PC-9 (cell line): ENCODE data around the gene ECD. TPM values are rescaled to one million over a fixed set of nuclear protein-coding genes. Genes with fewer than 3 reads are reported as not detected.

Experiments
- BruUV-seq: library from RNA; stranded (reverse); fragments of 400-500 nt; replicated peaks from 2 replicates; lab custom pipeline; 2021; lab: Mats Ljungman, UMichigan
- CTCF ChIA-PET: fragments of 300-600 bp; sonication (Branson Sonifier 250); formaldehyde crosslinking; loops from one replicate; lab custom pipeline; 2022; ENCODE audit warnings: antibody characterized with exemption; lab: Charles Lee
- POLR2A ChIA-PET: fragments of 300-600 bp; sonication (Branson Sonifier 250); formaldehyde crosslinking; loops from one replicate; lab custom pipeline; 2022; ENCODE audit warnings: antibody characterized with exemption; ENCODE audit not compliant: unreplicated experiment; lab: Charles Lee
- DNase-seq, 2 experiments: peaks; one replicate each; pipeline versions ENCODE4 v3.0.0 to v3.0.0-alpha.2; 2015 to 2022; ENCODE audit warnings: mixed read lengths in 1 of 2
- H2AFZ ChIP-seq: fragments of 200-600 bp; sonication (generic); 2 replicates; pipeline ENCODE4 v1.8.1; 2017; ENCODE audit warnings: antibody characterized with exemption
- H3F3A ChIP-seq: fragments of 200-600 bp; sonication (generic); 2 replicates; pipeline ENCODE4 v1.8.1; 2017; ENCODE audit warnings: antibody characterized with exemption, mild to moderate bottlenecking, low read depth; ENCODE audit not compliant: insufficient read depth
- H3K27ac ChIP-seq: fragments of 200-600 bp; sonication (generic); 2 replicates; pipeline ENCODE4 v1.6.1; 2016; ENCODE audit warnings: mixed run types
- H3K27me3 ChIP-seq: fragments of 200-600 bp; sonication (generic); 2 replicates; pipeline ENCODE4 v1.6.1; 2016; ENCODE audit warnings: low read depth, mixed run types; ENCODE audit not compliant: insufficient read depth
- H3K36me3 ChIP-seq: fragments of 200-600 bp; sonication (generic); 2 replicates; pipeline ENCODE4 v1.6.1; 2016; ENCODE audit warnings: low read depth, mixed run types
- H3K4me1 ChIP-seq: fragments of 200-600 bp; sonication (generic); replicated peaks from 2 replicates; pipeline ENCODE4 v1.6.1; 2016; ENCODE audit warnings: mixed run types; ENCODE audit not compliant: insufficient read depth
- H3K4me2 ChIP-seq: fragments of 200-600 bp; sonication (generic); 2 replicates; pipeline ENCODE4 v1.6.1; 2017; ENCODE audit warnings: mixed run types
- H3K4me3 ChIP-seq: fragments of 200-600 bp; sonication (generic); 2 replicates; pipeline ENCODE4 v1.6.1; 2016; ENCODE audit warnings: mixed run types
- H3K79me2 ChIP-seq: fragments of 200-600 bp; sonication (generic); 2 replicates; pipeline ENCODE4 v1.6.1; 2017; ENCODE audit warnings: low read depth, mixed run types
- H3K9me2 ChIP-seq: fragments of 200-600 bp; sonication (generic); 2 replicates; pipeline ENCODE4 v1.8.1; 2017; ENCODE audit warnings: mild to moderate bottlenecking; ENCODE audit not compliant: insufficient read depth
- H3K9me3 ChIP-seq: fragments of 200-600 bp; sonication (generic); 2 replicates; pipeline ENCODE4 v1.8.1; 2016; ENCODE audit warnings: low read depth; ENCODE audit not compliant: insufficient read depth
- H4K20me1 ChIP-seq: fragments of 200-600 bp; sonication (generic); 2 replicates; pipeline ENCODE4 v1.8.1; 2017; ENCODE audit not compliant: insufficient read depth
- EZH2 ChIP-seq: fragments of 200-600 bp; sonication (generic); IDR thresholded peaks from 2 replicates; pipeline ENCODE4 v1.8.0; 2017; ENCODE audit warnings: antibody characterized with exemption, low read depth
- intact Hi-C: fragments of 100-400 bp; cut with micrococcal nuclease; formaldehyde crosslinking; loops from one replicate; pipeline ENCODE4 v1.10.0; 2022; ENCODE audit not compliant: unreplicated experiment
- total RNA-seq: library from RNA; stranded (reverse); gene quantifications from 2 replicates; pipeline ENCODE4 v1.2.3, GENCODE V29; 2021
- TF ChIP-seq, protein P1 (sequence below): fragments of 200-600 bp; sonication (generic); conservative IDR thresholded peaks from 2 replicates; pipeline ENCODE4 v1.6.1; 2017; ENCODE audit warnings: mixed run types, antibody characterized with exemption, mild to moderate bottlenecking, moderate library complexity

ECD gene
- total RNA-seq, 1 experiment from 2014 or later = 33.2 TPM

DNA sequence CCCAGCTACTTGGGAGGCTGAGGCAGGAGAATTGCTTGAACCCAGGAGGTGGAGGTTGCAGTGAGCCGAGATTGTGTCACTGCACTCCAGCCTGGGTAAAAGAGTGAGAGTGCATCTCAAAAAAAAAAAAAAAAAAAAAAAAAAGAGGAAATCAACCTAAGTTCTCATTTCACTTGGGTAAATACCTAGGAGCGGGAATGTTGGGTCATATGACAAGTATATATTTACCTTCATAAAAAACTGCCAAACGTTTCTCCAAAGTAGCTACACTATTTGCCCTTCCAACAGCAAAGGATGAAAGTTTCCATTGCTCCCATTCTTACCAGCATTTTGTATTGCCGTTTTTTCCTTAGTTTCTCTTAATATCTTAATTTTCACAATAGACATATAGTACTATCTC lies 81.0 kb downstream of the ECD start:
- H3K79me2 ChIP-seq = peaks cover 61% of the 10 kb centered on the region
- CTCF ChIA-PET = no interaction called here
- no TSS peak for BruUV-seq

DNA sequence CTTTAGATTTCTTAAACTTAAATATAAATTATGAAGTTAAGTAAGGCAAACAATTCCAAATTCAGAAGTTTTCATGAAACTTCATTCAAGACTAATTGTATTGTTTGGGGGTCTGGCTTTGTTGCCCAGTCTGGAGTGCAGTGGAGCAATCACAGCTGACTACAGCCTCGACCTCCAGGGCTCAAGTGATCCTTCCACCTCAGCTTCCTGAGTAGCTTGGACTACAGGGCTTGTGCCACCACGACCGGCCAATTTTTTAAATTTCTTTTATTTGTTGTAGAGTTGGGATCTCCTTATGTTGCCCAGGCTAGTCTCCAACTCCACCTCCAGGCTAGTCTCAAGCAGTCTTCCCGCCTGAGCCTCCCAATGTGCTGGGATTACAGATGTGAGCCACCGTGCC lies 83.6 kb downstream of the ECD start:
- Histone ChIP-seq H3K27ac (no peak overlapping the region), H3K79me2 (peaks cover 42% of the 10 kb centered on the region), H3K9me2 (peaks cover 4% of the 10 kb centered on the region; the same call in 1 of the 2 replicates), H3F3A (peaks cover 6% of the 10 kb centered on the region; the same call in 1 of the 2 replicates), H2AFZ (no peak overlapping the region), H4K20me1 (no peaks in the 10 kb centered on the region), H3K36me3 (no peaks in the 10 kb centered on the region), H3K4me3 (no peak overlapping the region), H3K27me3 (no peaks in the 10 kb centered on the region), H3K4me2 (no peak overlapping the region), H3K4me1 (no peaks in the 10 kb centered on the region), H3K9me3 (no peaks in the 10 kb centered on the region)
- POLR2A ChIA-PET = interaction anchor here (0.6 kb wide), 1 partner anchor 147 kb away, joined by 3 read pairs; no protein-coding TSS in a partner anchor
- CTCF ChIA-PET = no interaction called here
- DNase-seq = no peak
- intact Hi-C loops = no loop called here
- BruUV-seq = no TSS peak
- no peak for TF ChIP-seq EZH2
- TF ChIP-seq, protein P1, sequence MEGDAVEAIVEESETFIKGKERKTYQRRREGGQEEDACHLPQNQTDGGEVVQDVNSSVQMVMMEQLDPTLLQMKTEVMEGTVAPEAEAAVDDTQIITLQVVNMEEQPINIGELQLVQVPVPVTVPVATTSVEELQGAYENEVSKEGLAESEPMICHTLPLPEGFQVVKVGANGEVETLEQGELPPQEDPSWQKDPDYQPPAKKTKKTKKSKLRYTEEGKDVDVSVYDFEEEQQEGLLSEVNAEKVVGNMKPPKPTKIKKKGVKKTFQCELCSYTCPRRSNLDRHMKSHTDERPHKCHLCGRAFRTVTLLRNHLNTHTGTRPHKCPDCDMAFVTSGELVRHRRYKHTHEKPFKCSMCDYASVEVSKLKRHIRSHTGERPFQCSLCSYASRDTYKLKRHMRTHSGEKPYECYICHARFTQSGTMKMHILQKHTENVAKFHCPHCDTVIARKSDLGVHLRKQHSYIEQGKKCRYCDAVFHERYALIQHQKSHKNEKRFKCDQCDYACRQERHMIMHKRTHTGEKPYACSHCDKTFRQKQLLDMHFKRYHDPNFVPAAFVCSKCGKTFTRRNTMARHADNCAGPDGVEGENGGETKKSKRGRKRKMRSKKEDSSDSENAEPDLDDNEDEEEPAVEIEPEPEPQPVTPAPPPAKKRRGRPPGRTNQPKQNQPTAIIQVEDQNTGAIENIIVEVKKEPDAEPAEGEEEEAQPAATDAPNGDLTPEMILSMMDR = no peak

More for the DNA sequence above, 81.0 kb downstream of the ECD start:
- Histone ChIP-seq H3K36me3 (no peaks in the 10 kb centered on the region), H3K9me2 (peaks cover 2% of the 10 kb centered on the region), H4K20me1 (no peaks in the 10 kb centered on the region), H2AFZ (no peak overlapping the region), H3K4me3 (no peak overlapping the region), H3K27me3 (no peaks in the 10 kb centered on the region), H3K9me3 (no peaks in the 10 kb centered on the region), H3K27ac (no peak overlapping the region), H3K4me1 (no peaks in the 10 kb centered on the region), H3F3A (peaks cover 7% of the 10 kb centered on the region; the same call in 1 of the 2 replicates), H3K4me2 (no peak overlapping the region)
- intact Hi-C loops = no loop called here
- POLR2A ChIA-PET = no interaction called here
- no peak for DNase-seq
- TF ChIP-seq EZH2 = no peak

Other genes with a start within 250 kb of the ECD start
- not detected in 2 replicates for gene PLA2G12B, start 213.2 kb downstream of the ECD start, total RNA-seq
- gene P4HA1, start 71.1 kb downstream of the ECD start, total RNA-seq = 21.0 and 25.5 TPM in 2 replicates
- gene NUDT13, start 57.6 kb downstream of the ECD start, total RNA-seq = 5.2 TPM in 2 replicates
- 22.9 and 24.4 TPM in 2 replicates for gene FAM149B1, start 111 bp upstream of the ECD start, total RNA-seq
- gene DNAJC9, start 79.2 kb upstream of the ECD start, total RNA-seq = 44.8 and 45.6 TPM in 2 replicates
- 148 and 175 TPM in 2 replicates for gene MRPS16, start 84.6 kb upstream of the ECD start, total RNA-seq
- 3.1 and 4.1 TPM in 2 replicates for gene CFAP70, start 190.9 kb upstream of the ECD start, total RNA-seq
- 149 and 154 TPM in 2 replicates for gene ANXA7, start 246.1 kb upstream of the ECD start, total RNA-seq